Left lung (tissue), 10 donors: ENCODE results near the gene MLLT3. TPM values are rescaled to one million over a fixed set of nuclear protein-coding genes. Genes with fewer than 3 reads are reported as not detected.

ENCODE experiments used
- ATAC-seq: fragments of 200-7000 bp; cut with Tn5 transposase; one replicate; pipeline ENCODE4 v1.9.1; 2020; ENCODE audit warnings: moderate library complexity
- DNase-seq, 4 donors: peaks; one replicate each; pipeline ENCODE4 v3.0.0-alpha.2; 2013 to 2020
- H3K27ac ChIP-seq, 2 donors: fragments of 200-600 bp; sonication (generic) in 1 of 2; one replicate each; pipeline versions ENCODE4 v1.5.0 to v1.8.0; 2020 to 2021
- H3K27me3 ChIP-seq, 2 donors: fragments of 200-600 bp; sonication (generic) in 1 of 2; one replicate each; pipeline versions ENCODE4 v1.5.0 to v1.8.0; 2020 to 2021
- H3K36me3 ChIP-seq, 2 donors: fragments of 200-600 bp; sonication (generic) in 1 of 2; one replicate each; pipeline versions ENCODE4 v1.5.0 to v1.8.0; 2020 to 2021
- H3K4me1 ChIP-seq, 2 donors: fragments of 200-600 bp; one replicate each; pipeline ENCODE4 v1.8.0; 2021
- H3K4me3 ChIP-seq, 2 donors: fragments of 200-600 bp; sonication (generic) in 1 of 2; one replicate each; pipeline versions ENCODE4 v1.5.0 to v1.8.0; 2020 to 2021; ENCODE audit warnings: mild to moderate bottlenecking in 1 of 2
- H3K9me3 ChIP-seq, 2 donors: fragments of 200-600 bp; sonication (generic) in 1 of 2; one replicate each; pipeline versions ENCODE4 v1.5.0 to v1.8.0; 2020 to 2021
- intact Hi-C, 2 donors: fragments of 100-400 bp; cut with DNase I; formaldehyde crosslinking; loops; one replicate each; pipeline versions ENCODE4 v1.11.2 to v1.14.2; 2022
- polyA plus RNA-seq, 6 donors: library from polyadenylated mRNA; unstranded; fragments of 120-200 nt; gene quantifications; one replicate each; pipeline ENCODE4 v1.2.1, GENCODE V29; 2013; ENCODE audit not compliant: insufficient read length in 6 of 6
- total RNA-seq, 2 donors: library from RNA; stranded (reverse); fragmentation: NEBNext Ultra II Directional; extraction: Animal tissue kit (Norgen Biotek cat#: 25700); gene quantifications; one replicate each; pipeline ENCODE4 v1.2.1, GENCODE V29; 2021
- TF ChIP-seq, protein P1 (sequence below), 2 donors: fragments of 200-600 bp; sonication (generic) in 1 of 2; IDR thresholded peaks; one replicate each; pipeline versions ENCODE4 v1.5.0 to v1.8.0; 2021; ENCODE audit warnings: antibody characterized with exemption in 2 of 2
- donor health status: DM: no; HTN: yes; CAD: no.
- donor health status: DM: no; HTN: no; CAD: no.

Gene MLLT3
- total and polyA plus RNA-seq, 8 donors, result 17.0 to 38.2 (median 32.5) TPM

DNA sequence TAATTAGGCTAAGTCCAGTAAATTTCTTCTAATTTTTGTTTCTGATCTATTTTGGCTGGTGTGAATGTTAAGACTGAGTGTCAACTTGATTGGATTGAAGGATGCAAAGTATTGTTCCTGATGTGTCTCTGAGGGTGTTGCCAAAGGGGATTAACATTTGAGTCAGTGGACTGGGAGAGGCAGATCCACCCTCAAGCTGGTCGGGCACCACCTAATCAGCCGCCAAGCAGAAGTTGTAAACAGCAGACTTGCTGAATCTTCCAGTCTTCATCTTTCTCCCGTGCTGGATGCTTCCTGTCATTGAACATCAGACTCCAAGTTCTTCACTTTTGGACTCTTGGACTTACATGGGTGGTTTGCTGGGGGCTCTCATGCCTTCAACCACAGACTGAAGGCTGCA, 21.4 kb upstream of the MLLT3 start:
- Histone ChIP-seq H3K4me1 (no peaks in the 10 kb centered on the region), H3K27me3 (no peaks in the 10 kb centered on the region), H3K9me3 (no peaks in the 10 kb centered on the region), H3K27ac (no peak overlapping the region), H3K4me3 (no peak overlapping the region), H3K36me3 (no peaks in the 10 kb centered on the region)
- intact Hi-C loops, result no loop called here
- TF ChIP-seq, protein P1, sequence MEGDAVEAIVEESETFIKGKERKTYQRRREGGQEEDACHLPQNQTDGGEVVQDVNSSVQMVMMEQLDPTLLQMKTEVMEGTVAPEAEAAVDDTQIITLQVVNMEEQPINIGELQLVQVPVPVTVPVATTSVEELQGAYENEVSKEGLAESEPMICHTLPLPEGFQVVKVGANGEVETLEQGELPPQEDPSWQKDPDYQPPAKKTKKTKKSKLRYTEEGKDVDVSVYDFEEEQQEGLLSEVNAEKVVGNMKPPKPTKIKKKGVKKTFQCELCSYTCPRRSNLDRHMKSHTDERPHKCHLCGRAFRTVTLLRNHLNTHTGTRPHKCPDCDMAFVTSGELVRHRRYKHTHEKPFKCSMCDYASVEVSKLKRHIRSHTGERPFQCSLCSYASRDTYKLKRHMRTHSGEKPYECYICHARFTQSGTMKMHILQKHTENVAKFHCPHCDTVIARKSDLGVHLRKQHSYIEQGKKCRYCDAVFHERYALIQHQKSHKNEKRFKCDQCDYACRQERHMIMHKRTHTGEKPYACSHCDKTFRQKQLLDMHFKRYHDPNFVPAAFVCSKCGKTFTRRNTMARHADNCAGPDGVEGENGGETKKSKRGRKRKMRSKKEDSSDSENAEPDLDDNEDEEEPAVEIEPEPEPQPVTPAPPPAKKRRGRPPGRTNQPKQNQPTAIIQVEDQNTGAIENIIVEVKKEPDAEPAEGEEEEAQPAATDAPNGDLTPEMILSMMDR (IDR thresholded peaks at IDR 0.05), result no peak
- no peak for ATAC-seq
- no peak for DNase-seq

GRCh38 chr9:20642045-20642444, 19.7 kb upstream of the MLLT3 start:
- Histone ChIP-seq H3K4me3 (no peak overlapping the region), H3K4me1 (no peaks in the 10 kb centered on the region), H3K27ac (no peak overlapping the region), H3K27me3 (no peaks in the 10 kb centered on the region), H3K9me3 (no peaks in the 10 kb centered on the region), H3K36me3 (no peaks in the 10 kb centered on the region)
- ATAC-seq (no peak), DNase-seq (no peak)
- TF ChIP-seq, protein P1 (IDR thresholded peaks at IDR 0.05), result no peak
- intact Hi-C loops, result no loop called here

DNA sequence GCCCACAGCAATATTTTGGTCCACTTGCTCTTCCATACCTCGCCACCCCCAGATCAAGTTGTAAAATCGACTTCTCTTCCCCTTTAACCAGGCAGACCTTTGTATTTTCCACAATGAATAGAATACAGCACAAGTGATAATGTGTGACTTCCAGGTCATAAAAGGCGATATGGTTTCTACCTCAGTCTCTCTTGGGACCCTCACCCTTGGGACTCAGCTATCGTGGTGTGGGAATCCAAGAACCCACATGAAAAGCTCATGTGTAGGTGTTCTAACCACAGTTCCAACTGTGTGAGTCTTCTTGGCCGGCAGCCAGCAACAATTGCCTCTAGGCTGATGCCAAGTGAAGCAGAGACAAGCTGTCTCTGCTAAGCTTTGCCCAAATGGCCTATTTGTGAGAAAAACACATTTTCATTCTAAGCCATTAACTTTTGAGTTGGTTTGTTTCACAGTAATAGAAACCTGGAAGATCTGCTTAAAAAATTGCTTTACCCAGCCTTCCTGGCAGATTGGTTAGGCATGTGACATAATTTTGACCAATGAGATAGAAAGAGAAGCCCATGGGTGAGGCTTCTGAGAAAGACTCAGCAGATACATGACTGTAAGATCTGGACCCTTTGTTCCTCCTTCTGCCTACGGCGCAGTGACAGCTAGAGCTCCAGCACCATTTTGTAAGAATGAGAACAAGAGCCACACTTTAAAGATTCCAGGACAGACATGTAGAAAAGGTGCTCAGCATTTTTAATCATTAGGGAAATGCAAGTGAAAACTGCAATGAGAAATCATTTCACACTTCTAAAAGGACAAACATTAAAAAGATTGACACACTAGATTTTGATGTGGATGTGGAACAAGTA, 18.3 kb upstream of the MLLT3 start:
- Histone ChIP-seq H3K4me3 (no peak overlapping the region), H3K36me3 (no peaks in the 10 kb centered on the region), H3K9me3 (no peaks in the 10 kb centered on the region), H3K27me3 (no peaks in the 10 kb centered on the region), H3K4me1 (no peaks in the 10 kb centered on the region), H3K27ac (no peak overlapping the region)
- TF ChIP-seq, protein P1 (IDR thresholded peaks at IDR 0.05), result no peak
- ATAC-seq (no peak), DNase-seq (no peak)
- intact Hi-C loops, result no loop called here

GRCh38 chr9:20636888-20637440, 14.7 kb upstream of the MLLT3 start:
- H3K36me3 ChIP-seq, result no peaks in the 10 kb centered on the region
- H3K27me3 ChIP-seq, result no peaks in the 10 kb centered on the region
- no peak overlapping the region for H3K27ac ChIP-seq
- no peak overlapping the region for H3K4me3 ChIP-seq
- H3K9me3 ChIP-seq, result no peaks in the 10 kb centered on the region
- DNase-seq (no peak), ATAC-seq (no peak)
- intact Hi-C loops, result no loop called here
- H3K4me1 ChIP-seq, result no peaks in the 10 kb centered on the region
- TF ChIP-seq, protein P1 (IDR thresholded peaks at IDR 0.05), result no peak

GRCh38 chr9:20634895-20635294, 12.6 kb upstream of the MLLT3 start:
- no peaks in the 10 kb centered on the region for H3K27me3 ChIP-seq
- no peaks in the 10 kb centered on the region for H3K4me1 ChIP-seq
- no peaks in the 10 kb centered on the region for H3K9me3 ChIP-seq
- H3K27ac ChIP-seq, result no peak overlapping the region
- no peak for DNase-seq
- intact Hi-C loops, result no loop called here
- no peak for ATAC-seq
- no peaks in the 10 kb centered on the region for H3K36me3 ChIP-seq
- TF ChIP-seq, protein P1 (IDR thresholded peaks at IDR 0.05), result no peak
- H3K4me3 ChIP-seq, result no peak overlapping the region
